OCI-LY1 (cell line): Measurements from ENCODE around the gene C16orf95.

Source experiments
- H2AFZ ChIP-seq: fragments of 200-600 bp; sonication (generic), shearing (Covaris generic); 2 replicates; pipeline ENCODE4 v1.6.0; 2014; ENCODE audit warnings: antibody characterized with exemption, mild to moderate bottlenecking, low read length
- H3F3A ChIP-seq: fragments of 200-600 bp; sonication (generic), shearing (Covaris generic); 2 replicates; pipeline ENCODE4 v1.6.0; 2014; ENCODE audit warnings: mild to moderate bottlenecking, antibody characterized with exemption, low read length, moderate library complexity; ENCODE audit not compliant: insufficient read depth
- H3K27ac ChIP-seq: fragments of 200-600 bp; sonication (generic); 2 replicates; pipeline ENCODE4 v1.5.1; 2014; ENCODE audit warnings: low read length, mixed run types, mild to moderate bottlenecking, low read depth; ENCODE audit not compliant: poor library complexity, severe bottlenecking
- H3K27me3 ChIP-seq: fragments of 200-600 bp; sonication (generic); 2 replicates; pipeline ENCODE4 v1.6.0; 2014; ENCODE audit warnings: antibody characterized with exemption, mild to moderate bottlenecking, low read length, moderate library complexity; ENCODE audit not compliant: insufficient read depth
- H3K36me3 ChIP-seq: fragments of 200-600 bp; sonication (generic); 2 replicates; pipeline ENCODE4 v1.6.1; 2014; ENCODE audit warnings: mild to moderate bottlenecking, antibody characterized with exemption, low read length, moderate library complexity, mixed read lengths; ENCODE audit not compliant: insufficient read depth
- H3K4me1 ChIP-seq: fragments of 200-600 bp; sonication (generic); 2 replicates; pipeline ENCODE4 v1.5.1; 2014; ENCODE audit warnings: mild to moderate bottlenecking, low read length, moderate library complexity; ENCODE audit not compliant: insufficient read depth, severe bottlenecking
- H3K4me2 ChIP-seq: fragments of 200-600 bp; sonication (generic), shearing (Covaris generic); 2 replicates; pipeline ENCODE4 v1.6.1; 2014; ENCODE audit warnings: low read length
- H3K4me3 ChIP-seq: fragments of 200-600 bp; sonication (generic); 2 replicates; pipeline ENCODE4 v1.5.1; 2014; ENCODE audit warnings: low read length, low read depth, mild to moderate bottlenecking, mixed read lengths; ENCODE audit not compliant: poor library complexity, severe bottlenecking
- H3K79me2 ChIP-seq: fragments of 200-600 bp; shearing (Covaris generic); 2 replicates; pipeline ENCODE4 v1.6.1; 2016; ENCODE audit warnings: mixed run types, low read length, mixed read lengths; ENCODE audit not compliant: insufficient read depth
- H3K9ac ChIP-seq: fragments of 200-600 bp; sonication (generic), shearing (Covaris generic); 2 replicates; pipeline ENCODE4 v1.6.1; 2014; ENCODE audit warnings: mild to moderate bottlenecking, low read length, mixed read lengths
- H3K9me2 ChIP-seq: fragments of 200-600 bp; sonication (generic), shearing (Covaris generic); 2 replicates; pipeline ENCODE4 v1.6.1; 2014; ENCODE audit warnings: low read depth, mild to moderate bottlenecking, low read length, mixed read lengths
- H3K9me3 ChIP-seq: fragments of 200-600 bp; shearing (Covaris generic); 2 replicates; pipeline ENCODE4 v1.6.1; 2014; ENCODE audit warnings: low read length, mixed read lengths
- H4K20me1 ChIP-seq: fragments of 200-600 bp; sonication (generic), shearing (Covaris generic); 2 replicates; pipeline ENCODE4 v1.6.0; 2016; ENCODE audit warnings: mild to moderate bottlenecking, low read length; ENCODE audit not compliant: insufficient read depth
- EZH2 ChIP-seq: fragments of 200-600 bp; sonication (generic), shearing (Covaris generic); IDR thresholded peaks from 2 replicates; pipeline ENCODE4 v1.8.0; 2017; ENCODE audit warnings: borderline replicate concordance, mixed run types, mild to moderate bottlenecking, antibody characterized with exemption, low read length, moderate library complexity, mixed read lengths
- TF ChIP-seq, protein P1 (sequence below): fragments of 200-600 bp; sonication (generic), shearing (Covaris generic); IDR thresholded peaks from 2 replicates; pipeline ENCODE4 v1.5.1; 2017; ENCODE audit warnings: mild to moderate bottlenecking, antibody characterized with exemption, low read length, moderate library complexity, mixed read lengths

The C16orf95 gene

DNA sequence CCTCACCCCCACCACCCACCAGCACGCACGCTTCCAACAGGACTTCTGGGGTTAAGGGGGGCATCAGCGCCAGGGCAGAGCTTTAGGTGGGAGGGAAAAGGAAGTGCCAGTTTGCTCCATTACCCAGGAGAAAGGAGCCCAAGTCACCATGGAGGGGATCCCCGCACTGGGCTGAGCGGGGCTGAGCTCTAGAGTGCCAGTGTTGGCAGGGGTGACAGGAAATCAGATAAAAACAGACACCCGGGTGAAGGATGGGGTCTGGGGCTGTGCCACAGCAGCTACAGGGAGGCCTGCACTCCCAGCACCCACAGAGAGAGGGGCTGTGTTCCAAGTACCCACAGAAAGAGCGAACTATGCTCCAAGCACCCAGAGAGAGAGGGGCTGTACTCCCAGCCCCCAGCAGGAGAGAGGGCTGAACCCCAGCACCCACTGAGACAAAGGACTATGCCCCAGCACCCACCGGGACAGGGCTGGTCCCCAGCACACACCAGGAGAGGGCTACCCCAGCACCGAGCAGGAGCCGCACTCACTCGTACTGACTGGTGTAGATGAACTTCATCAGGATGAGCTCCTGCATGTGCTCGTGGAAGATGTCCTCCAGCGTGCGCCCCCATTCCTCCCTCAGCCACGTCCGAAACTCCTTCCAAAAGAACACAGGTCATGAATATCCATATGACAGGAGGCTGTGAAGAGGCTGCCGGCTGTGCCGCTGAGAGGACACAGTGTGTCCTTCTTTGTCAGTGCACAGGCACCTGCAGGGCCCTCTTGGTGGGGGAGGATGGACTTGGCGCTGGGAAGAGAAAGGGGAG is 18.6 kb upstream of the C16orf95 start:
- Histone ChIP-seq H3K4me3 (no peak overlapping the region), H3K4me1 (peaks cover 12% of the 10 kb centered on the region), H3K9me3 (no peaks in the 10 kb centered on the region), H3K9me2 (no peaks in the 10 kb centered on the region), H3K27ac (no peak overlapping the region), H3K79me2 (no peaks in the 10 kb centered on the region), H3K36me3 (peaks cover 43% of the 10 kb centered on the region), H3F3A (no peaks in the 10 kb centered on the region), H2AFZ (no peak overlapping the region), H3K9ac (no peak overlapping the region), H3K4me2 (no peak overlapping the region), H4K20me1 (no peaks in the 10 kb centered on the region), H3K27me3 (no peaks in the 10 kb centered on the region)
- TF ChIP-seq, protein P1, sequence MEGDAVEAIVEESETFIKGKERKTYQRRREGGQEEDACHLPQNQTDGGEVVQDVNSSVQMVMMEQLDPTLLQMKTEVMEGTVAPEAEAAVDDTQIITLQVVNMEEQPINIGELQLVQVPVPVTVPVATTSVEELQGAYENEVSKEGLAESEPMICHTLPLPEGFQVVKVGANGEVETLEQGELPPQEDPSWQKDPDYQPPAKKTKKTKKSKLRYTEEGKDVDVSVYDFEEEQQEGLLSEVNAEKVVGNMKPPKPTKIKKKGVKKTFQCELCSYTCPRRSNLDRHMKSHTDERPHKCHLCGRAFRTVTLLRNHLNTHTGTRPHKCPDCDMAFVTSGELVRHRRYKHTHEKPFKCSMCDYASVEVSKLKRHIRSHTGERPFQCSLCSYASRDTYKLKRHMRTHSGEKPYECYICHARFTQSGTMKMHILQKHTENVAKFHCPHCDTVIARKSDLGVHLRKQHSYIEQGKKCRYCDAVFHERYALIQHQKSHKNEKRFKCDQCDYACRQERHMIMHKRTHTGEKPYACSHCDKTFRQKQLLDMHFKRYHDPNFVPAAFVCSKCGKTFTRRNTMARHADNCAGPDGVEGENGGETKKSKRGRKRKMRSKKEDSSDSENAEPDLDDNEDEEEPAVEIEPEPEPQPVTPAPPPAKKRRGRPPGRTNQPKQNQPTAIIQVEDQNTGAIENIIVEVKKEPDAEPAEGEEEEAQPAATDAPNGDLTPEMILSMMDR, result no peak
- TF ChIP-seq EZH2, result no peak

DNA sequence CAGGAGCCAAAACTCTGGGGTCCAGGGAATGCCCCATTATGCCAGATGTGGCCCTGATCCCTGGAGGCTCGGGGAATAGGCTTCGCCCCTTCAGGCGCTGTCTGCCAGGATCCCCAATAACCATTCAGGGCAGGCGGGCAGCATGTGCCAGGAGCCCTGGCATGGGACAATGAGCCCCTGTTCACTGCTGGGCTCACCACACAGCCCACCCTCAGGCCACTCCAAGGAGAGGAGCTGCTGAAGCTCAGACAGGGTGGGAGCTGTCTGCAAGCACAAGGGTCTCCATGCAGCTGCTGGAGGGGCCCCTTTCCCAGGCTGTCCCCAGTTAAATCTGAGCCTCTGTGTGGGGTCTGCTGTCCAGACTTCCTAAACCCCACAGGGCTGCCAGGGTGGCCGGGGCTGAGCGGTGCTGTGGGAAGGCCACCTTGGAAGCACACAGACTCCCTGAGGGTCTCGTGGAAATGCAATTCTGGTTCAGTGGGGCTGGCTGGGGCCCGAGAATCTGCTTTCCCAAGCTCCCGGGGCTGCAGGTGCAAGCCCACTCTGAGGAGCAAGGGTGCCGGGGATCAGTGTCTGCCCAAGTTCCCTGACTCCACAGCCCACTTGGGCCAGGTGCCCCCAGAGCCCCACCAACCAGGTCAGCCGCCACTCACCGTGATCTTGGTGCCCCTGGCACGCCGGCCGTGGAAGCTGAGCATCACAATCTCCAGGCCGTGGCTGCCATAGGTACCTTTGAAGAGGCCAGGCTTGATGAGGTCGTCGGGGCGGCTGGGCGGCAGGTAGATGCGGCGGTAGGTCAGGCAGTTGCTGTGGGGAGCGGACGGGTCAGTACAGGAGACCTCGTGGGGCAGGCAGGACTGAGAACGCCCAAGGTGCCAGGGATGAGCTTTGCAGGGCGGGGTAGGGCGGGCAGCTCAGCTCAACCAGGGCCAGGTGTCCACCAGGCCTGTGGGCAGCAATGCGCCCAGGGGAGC is 17.7 kb upstream of the C16orf95 start:
- Histone ChIP-seq H3K27ac (no peak overlapping the region), H4K20me1 (no peaks in the 10 kb centered on the region)

DNA sequence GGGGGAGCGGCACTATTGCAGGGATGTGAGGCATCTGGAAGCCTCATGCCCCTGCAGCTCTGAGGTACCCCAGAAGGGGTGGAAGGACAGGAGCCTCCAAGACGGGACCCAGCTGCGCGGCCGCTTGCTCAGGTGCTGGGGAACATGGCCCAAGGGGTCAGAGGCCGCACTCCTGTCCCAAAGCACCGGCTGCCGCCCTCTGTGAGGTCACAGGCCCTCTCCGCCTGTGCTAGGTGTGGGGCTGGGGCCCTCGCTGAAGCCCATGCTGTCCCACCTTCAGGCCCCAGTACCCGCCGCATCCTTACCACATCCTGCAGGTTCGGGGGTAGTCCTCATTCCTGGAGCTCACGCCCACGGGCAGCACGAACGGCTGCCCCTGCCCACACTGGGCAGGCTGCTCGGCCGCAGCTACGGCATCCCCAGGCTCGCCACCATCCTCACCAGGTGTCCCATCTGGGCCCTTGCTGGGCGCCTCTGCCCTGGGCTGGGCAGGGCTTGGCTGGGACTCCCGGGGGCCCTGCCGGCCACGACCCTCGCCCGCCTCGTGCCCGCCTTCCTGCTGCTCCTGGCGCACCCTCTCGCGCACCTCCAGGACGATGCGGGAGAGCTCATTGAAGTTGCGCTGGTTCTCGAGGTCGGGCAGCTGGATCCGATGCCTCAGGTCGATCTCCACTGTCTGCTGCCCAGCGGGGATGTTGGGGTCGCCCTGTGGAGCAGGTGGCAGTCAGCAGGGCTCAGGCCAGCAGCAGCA is 16.6 kb upstream of the C16orf95 start:
- H3K27ac ChIP-seq, result no peak overlapping the region
- H2AFZ ChIP-seq, result no peak overlapping the region
- no peaks in the 10 kb centered on the region for H4K20me1 ChIP-seq
- no peaks in the 10 kb centered on the region for H3K9me3 ChIP-seq
- no peak overlapping the region for H3K9ac ChIP-seq
- no peaks in the 10 kb centered on the region for H3F3A ChIP-seq
- H3K4me2 ChIP-seq, result no peak overlapping the region
- H3K4me1 ChIP-seq, result peaks cover 12% of the 10 kb centered on the region
- no peak overlapping the region for H3K4me3 ChIP-seq
- no peaks in the 10 kb centered on the region for H3K79me2 ChIP-seq
- no peaks in the 10 kb centered on the region for H3K27me3 ChIP-seq
- TF ChIP-seq, protein P1, result no peak
- no peak for TF ChIP-seq EZH2
- H3K36me3 ChIP-seq, result peaks cover 38% of the 10 kb centered on the region
- no peaks in the 10 kb centered on the region for H3K9me2 ChIP-seq

More for the DNA sequence above, 17.7 kb upstream of the C16orf95 start:
- H3K9me3 ChIP-seq, result no peaks in the 10 kb centered on the region
- no peaks in the 10 kb centered on the region for H3F3A ChIP-seq
- H2AFZ ChIP-seq, result no peak overlapping the region
- no peak overlapping the region for H3K4me2 ChIP-seq
- TF ChIP-seq, protein P1, result no peak
- TF ChIP-seq EZH2, result no peak
- H3K79me2 ChIP-seq, result no peaks in the 10 kb centered on the region
- peaks cover 46% of the 10 kb centered on the region for H3K36me3 ChIP-seq
- peaks cover 12% of the 10 kb centered on the region for H3K4me1 ChIP-seq
- no peak overlapping the region for H3K4me3 ChIP-seq
- no peaks in the 10 kb centered on the region for H3K27me3 ChIP-seq
- no peak overlapping the region for H3K9ac ChIP-seq
- H3K9me2 ChIP-seq, result no peaks in the 10 kb centered on the region
